ENCODE results near the gene SNX25.

DNA sequence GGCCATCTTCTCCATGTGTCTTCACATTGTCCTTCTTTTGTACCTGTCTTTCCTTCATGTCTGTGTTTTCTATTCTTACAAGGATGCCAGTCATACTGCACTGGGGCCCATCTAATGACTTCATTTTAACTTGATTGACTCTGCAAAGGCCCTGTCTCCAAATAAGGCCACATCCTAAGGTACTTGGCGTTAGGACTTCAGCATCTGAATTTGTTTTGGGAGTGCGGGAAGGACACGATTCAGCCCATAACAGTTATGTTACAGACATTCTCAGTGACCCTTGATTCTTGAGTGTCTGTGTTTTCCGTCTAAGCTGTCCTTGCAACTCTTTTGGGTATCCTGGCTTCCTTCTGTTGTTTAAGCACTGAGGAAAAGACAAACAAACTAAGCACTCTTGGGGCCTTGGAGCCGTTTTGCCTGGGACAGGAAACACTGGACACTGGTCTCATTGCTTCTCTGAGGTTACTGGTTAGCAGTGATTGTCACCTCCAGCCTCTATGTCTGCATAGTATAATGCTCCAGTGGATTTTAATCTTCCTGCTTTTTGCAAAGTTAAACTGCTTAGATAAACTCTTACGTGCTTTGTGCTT, 80.7 kb downstream of the SNX25 start:
- TF ChIP-seq POLR2A (IDR thresholded peaks at IDR 0.05) = no peak
- TF ChIP-seq, protein P1, sequence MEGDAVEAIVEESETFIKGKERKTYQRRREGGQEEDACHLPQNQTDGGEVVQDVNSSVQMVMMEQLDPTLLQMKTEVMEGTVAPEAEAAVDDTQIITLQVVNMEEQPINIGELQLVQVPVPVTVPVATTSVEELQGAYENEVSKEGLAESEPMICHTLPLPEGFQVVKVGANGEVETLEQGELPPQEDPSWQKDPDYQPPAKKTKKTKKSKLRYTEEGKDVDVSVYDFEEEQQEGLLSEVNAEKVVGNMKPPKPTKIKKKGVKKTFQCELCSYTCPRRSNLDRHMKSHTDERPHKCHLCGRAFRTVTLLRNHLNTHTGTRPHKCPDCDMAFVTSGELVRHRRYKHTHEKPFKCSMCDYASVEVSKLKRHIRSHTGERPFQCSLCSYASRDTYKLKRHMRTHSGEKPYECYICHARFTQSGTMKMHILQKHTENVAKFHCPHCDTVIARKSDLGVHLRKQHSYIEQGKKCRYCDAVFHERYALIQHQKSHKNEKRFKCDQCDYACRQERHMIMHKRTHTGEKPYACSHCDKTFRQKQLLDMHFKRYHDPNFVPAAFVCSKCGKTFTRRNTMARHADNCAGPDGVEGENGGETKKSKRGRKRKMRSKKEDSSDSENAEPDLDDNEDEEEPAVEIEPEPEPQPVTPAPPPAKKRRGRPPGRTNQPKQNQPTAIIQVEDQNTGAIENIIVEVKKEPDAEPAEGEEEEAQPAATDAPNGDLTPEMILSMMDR (IDR thresholded peaks at IDR 0.05) = no peak
